ENCODE measurements around the gene FKBP3. TPM values are rescaled to one million over a fixed set of nuclear protein-coding genes. Genes with fewer than 3 reads are reported as not detected.

The FKBP3 gene
- polyA plus RNA-seq, 1 of the 3 experiments (the other 2 are of a cell fraction) = 21.8 TPM

- H3K9ac ChIP-seq = no peak overlapping the region
- H4K20me1 ChIP-seq (ENCODE audit: insufficient read depth) = no peaks in the 10 kb centered on the region
- TF ChIP-seq MXI1 (IDR thresholded peaks at IDR 0.05; ENCODE audit: low read depth, low read length) = no peak
- TF ChIP-seq RAD21 (IDR thresholded peaks at IDR 0.05; ENCODE audit: low read length) = no peak
- TF ChIP-seq POLR2AphosphoS5 (IDR thresholded peaks at IDR 0.05; ENCODE audit: low read depth, low read length) = no peak
- no peak for TF ChIP-seq TAF1 (IDR thresholded peaks at IDR 0.05; ENCODE audit: borderline replicate concordance, low read depth, low read length)
- TF ChIP-seq EP300 (IDR thresholded peaks at IDR 0.05; ENCODE audit: borderline replicate concordance in 1 of 2, low read depth in 1 of 2, low read length in 1 of 2) = no peak
- no peak for TF ChIP-seq RCOR1 (IDR thresholded peaks at IDR 0.05; ENCODE audit: low read length)
- no peak for TF ChIP-seq USF2 (IDR thresholded peaks at IDR 0.05; ENCODE audit: borderline replicate concordance, low read depth, low read length)
- no peak for TF ChIP-seq CHD2 (IDR thresholded peaks at IDR 0.05; ENCODE audit: low read length, partially characterized antibody)
- peaks cover 20 to 36% of the 10 kb centered on the region in 2 experiments for H3K36me3 ChIP-seq (replicated peaks in 1 of 2; ENCODE audit: control insufficient read depth in 1 of 2, insufficient read depth in 2 of 2, low read length in 1 of 2)
- no peak for DNase-seq
- no peak overlapping the region for H3K27ac ChIP-seq (ENCODE audit: low read depth in 2 of 2, low read length in 1 of 2)
- ChIA-PET CTCF (no interaction called here), POLR2A (no interaction called here)
- H3K4me1 ChIP-seq (ENCODE audit: control insufficient read depth in 1 of 2, insufficient read depth in 2 of 2, low read depth in 1 of 2, low read length in 1 of 2) = no peaks in the 10 kb centered on the region
- no peak overlapping the region for H3K4me3 ChIP-seq (ENCODE audit: low read depth in 2 of 2, low read length in 1 of 2)
- H3K4me2 ChIP-seq = no peak overlapping the region
- H2AFZ ChIP-seq (ENCODE audit: low read depth) = no peak overlapping the region
- H3K79me2 ChIP-seq (ENCODE audit: insufficient read depth) = peaks cover 3% of the 10 kb centered on the region; the same call in 1 of the 2 replicates
- no peaks in the 10 kb centered on the region for H3K27me3 ChIP-seq (ENCODE audit: insufficient read depth)
- H3K9me2 ChIP-seq = no peaks in the 10 kb centered on the region
- no peaks in the 10 kb centered on the region for H3K9me3 ChIP-seq
- H3F3A ChIP-seq (replicated peaks; ENCODE audit: insufficient read depth) = no peaks in the 10 kb centered on the region
These were observed 30.5 kb downstream of the FKBP3 start for GRCh38 chr14:45103806-45104205.

GRCh38 chr14:45096218-45096617, 38.1 kb downstream of the FKBP3 start:
- Histone ChIP-seq H4K20me1 (ENCODE audit: insufficient read depth) (no peaks in the 10 kb centered on the region), H3K4me1 (ENCODE audit: control insufficient read depth in 1 of 2, insufficient read depth in 2 of 2, low read depth in 1 of 2, low read length in 1 of 2) (no peaks in the 10 kb centered on the region), H3K27ac (ENCODE audit: low read depth in 2 of 2, low read length in 1 of 2) (no peak overlapping the region), H2AFZ (ENCODE audit: low read depth) (no peak overlapping the region), H3F3A (replicated peaks; ENCODE audit: insufficient read depth) (no peaks in the 10 kb centered on the region), H3K4me2 (no peak overlapping the region), H3K9me2 (no peaks in the 10 kb centered on the region), H3K9me3 (no peaks in the 10 kb centered on the region), H3K27me3 (ENCODE audit: insufficient read depth) (no peaks in the 10 kb centered on the region), H3K4me3 (ENCODE audit: low read depth in 2 of 2, low read length in 1 of 2) (no peak overlapping the region), H3K36me3 (replicated peaks in 1 of 2; ENCODE audit: control insufficient read depth in 1 of 2, insufficient read depth in 2 of 2, low read length in 1 of 2) (peaks cover 0 to 23% of the 10 kb centered on the region in 2 experiments), H3K9ac (no peak overlapping the region), H3K79me2 (ENCODE audit: insufficient read depth) (peaks cover 42% of the 10 kb centered on the region)
- TF ChIP-seq RFX5 (IDR thresholded peaks at IDR 0.05; ENCODE audit: low read length) (no peak), GATA2 (CRISPR knock-in tag; IDR thresholded peaks at IDR 0.05) (no peak), EZH2phosphoT487 (IDR thresholded peaks at IDR 0.05; ENCODE audit: borderline replicate concordance, low read depth) (no peak), SMC3 (IDR thresholded peaks at IDR 0.05; ENCODE audit: low read depth, low read length) (no peak)
- POLR2A ChIA-PET = no interaction called here
- CTCF ChIA-PET = no interaction called here
- no peak for DNase-seq
- WGBS (ENCODE audit: low lambda C conversion rate) = 90% methylated on average over 4 of the region's 4 CpGs

GRCh38 chr14:45095143-45095542, 39.1 kb downstream of the FKBP3 start:
- WGBS (ENCODE audit: low lambda C conversion rate) = 94% methylated on average over 4 of the region's 4 CpGs
- peaks cover 0 to 17% of the 10 kb centered on the region in 2 experiments for H3K36me3 ChIP-seq (replicated peaks in 1 of 2; ENCODE audit: control insufficient read depth in 1 of 2, insufficient read depth in 2 of 2, low read length in 1 of 2)
- H3K4me3 ChIP-seq (ENCODE audit: low read depth in 2 of 2, low read length in 1 of 2) = no peak overlapping the region
- CTCF ChIA-PET = no interaction called here
- H3K27ac ChIP-seq (ENCODE audit: low read depth in 2 of 2, low read length in 1 of 2) = no peak overlapping the region
- H3K27me3 ChIP-seq (ENCODE audit: insufficient read depth) = no peaks in the 10 kb centered on the region
- TF ChIP-seq REST (IDR thresholded peaks at IDR 0.05; ENCODE audit: low read depth, low read length) = no peak
- no peak overlapping the region for H3K9ac ChIP-seq
- no peaks in the 10 kb centered on the region; a peak in 1 of 4 replicates for H3K4me1 ChIP-seq (ENCODE audit: control insufficient read depth in 1 of 2, insufficient read depth in 2 of 2, low read depth in 1 of 2, low read length in 1 of 2)
- peaks cover 52% of the 10 kb centered on the region for H3K79me2 ChIP-seq (ENCODE audit: insufficient read depth)
- H3F3A ChIP-seq (replicated peaks; ENCODE audit: insufficient read depth) = peaks cover 1% of the 10 kb centered on the region
- H3K4me2 ChIP-seq = no peak overlapping the region
- H3K9me2 ChIP-seq = no peaks in the 10 kb centered on the region
- H4K20me1 ChIP-seq (ENCODE audit: insufficient read depth) = peaks cover 9% of the 10 kb centered on the region; the same call in 1 of the 2 replicates
- no peaks in the 10 kb centered on the region for H3K9me3 ChIP-seq
- DNase-seq = no peak
- no peak overlapping the region for H2AFZ ChIP-seq (ENCODE audit: low read depth)
- POLR2A ChIA-PET = no interaction called here
